AG09309 (cell line): Measurements from ENCODE around the gene PTGS1.

ENCODE experiments used
- DNase-seq: peaks from one replicate; pipeline ENCODE4 v3.0.0-alpha.2; 2010; ENCODE audit warnings: low read depth
- H3K4me3 ChIP-seq: 2 replicates; pipeline ENCODE4 v1.5.1; 2011; ENCODE audit warnings: mild to moderate bottlenecking, low read depth, low read length, moderate library complexity; ENCODE audit not compliant: control insufficient read depth
- CTCF ChIP-seq: IDR thresholded peaks from 2 replicates; pipeline ENCODE4 v1.5.1; 2011; ENCODE audit warnings: mild to moderate bottlenecking, low read depth, low read length, inconsistent platforms; ENCODE audit not compliant: insufficient read depth, control insufficient read depth; ENCODE audit errors: missing control alignments

Gene PTGS1

GRCh38 chr9:122331523-122331927, 39.3 kb upstream of the PTGS1 start:
- H3K4me3 ChIP-seq, result no peak overlapping the region
- TF ChIP-seq CTCF, result no peak
- DNase-seq, result no peak

- TF ChIP-seq CTCF, result no peak
- DNase-seq, result no peak
These were observed 38.7 kb upstream of the PTGS1 start for GRCh38 chr9:122332083-122332482.

GRCh38 chr9:122332644-122333043, 38.2 kb upstream of the PTGS1 start:
- no peak for DNase-seq
- TF ChIP-seq CTCF, result no peak
- H3K4me3 ChIP-seq, result no peak overlapping the region

More at GRCh38 chr9:122332083-122332482, 38.7 kb upstream of the PTGS1 start:
- H3K4me3 ChIP-seq, result no peak overlapping the region

GRCh38 chr9:122333169-122333808, 37.5 kb upstream of the PTGS1 start:
- TF ChIP-seq CTCF, result no peak

GRCh38 chr9:122334916-122335315, 35.9 kb upstream of the PTGS1 start:
- no peak overlapping the region for H3K4me3 ChIP-seq
- TF ChIP-seq CTCF, result no peak
- no peak for DNase-seq

More at GRCh38 chr9:122333169-122333808, 37.5 kb upstream of the PTGS1 start:
- no peak for DNase-seq
- no peak overlapping the region for H3K4me3 ChIP-seq

GRCh38 chr9:122336189-122336588, 34.6 kb upstream of the PTGS1 start:
- no peak overlapping the region for H3K4me3 ChIP-seq
- no peak for DNase-seq
- no peak for TF ChIP-seq CTCF

GRCh38 chr9:122336866-122337555, 33.8 kb upstream of the PTGS1 start:
- TF ChIP-seq CTCF, result no peak
- H3K4me3 ChIP-seq, result no peak overlapping the region
- DNase-seq, result no peak
